AG09309 (cell line): ENCODE results near the gene KDM2B.

Experiments used
- DNase-seq: peaks from one replicate; pipeline ENCODE4 v3.0.0-alpha.2; 2010; ENCODE audit warnings: low read depth
- H3K4me3 ChIP-seq: 2 replicates; pipeline ENCODE4 v1.5.1; 2011; ENCODE audit warnings: mild to moderate bottlenecking, low read depth, low read length, moderate library complexity; ENCODE audit not compliant: control insufficient read depth
- TF ChIP-seq, protein P1 (sequence below): IDR thresholded peaks from 2 replicates; pipeline ENCODE4 v1.5.1; 2011; ENCODE audit warnings: mild to moderate bottlenecking, low read depth, low read length, inconsistent platforms; ENCODE audit not compliant: insufficient read depth, control insufficient read depth; ENCODE audit errors: missing control alignments

Gene KDM2B

DNA sequence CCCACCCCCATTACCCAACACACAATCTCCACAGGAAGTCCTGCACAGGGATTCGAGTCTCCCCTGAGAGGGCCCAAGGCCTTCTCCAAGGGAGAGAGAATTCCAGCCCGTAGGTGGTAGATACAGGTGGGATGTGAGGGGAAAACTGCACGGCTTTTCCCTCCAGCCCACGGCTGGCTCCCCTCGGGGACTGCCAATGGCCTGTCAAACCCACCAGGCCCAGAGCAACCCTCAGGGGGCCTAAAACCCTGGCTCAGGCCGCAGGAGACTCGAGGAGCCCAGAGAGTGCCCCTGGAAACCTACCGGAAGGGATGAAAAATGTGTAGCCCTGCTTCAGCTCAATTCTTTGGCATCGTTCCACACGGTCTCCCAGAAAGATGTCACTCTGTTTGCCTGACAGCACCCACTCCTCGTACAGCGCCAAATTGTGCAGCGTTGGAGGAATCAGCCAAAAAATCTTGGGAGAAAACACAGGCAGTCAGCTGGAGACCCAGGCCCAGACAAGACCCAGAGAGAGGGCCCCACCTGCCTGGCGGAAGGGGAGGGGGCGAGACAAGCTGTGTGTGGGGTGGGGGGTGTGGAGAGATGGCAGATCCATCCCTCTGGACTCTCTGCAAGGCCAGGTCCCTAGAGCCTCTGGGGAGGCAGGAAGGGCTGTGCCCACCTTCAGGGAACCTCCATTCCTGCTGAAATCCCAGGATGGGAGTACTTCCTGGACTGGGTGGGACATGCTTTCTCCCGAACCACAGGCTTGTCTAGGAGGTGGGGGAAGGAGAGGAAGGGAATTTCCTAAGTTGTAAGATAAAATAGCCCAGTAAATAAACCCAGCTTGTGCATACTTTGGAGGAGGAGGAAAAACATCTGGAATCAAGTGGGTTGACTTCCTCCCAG, 48.1 kb downstream of the KDM2B start:
- H3K4me3 ChIP-seq: no peak overlapping the region
- TF ChIP-seq, protein P1, sequence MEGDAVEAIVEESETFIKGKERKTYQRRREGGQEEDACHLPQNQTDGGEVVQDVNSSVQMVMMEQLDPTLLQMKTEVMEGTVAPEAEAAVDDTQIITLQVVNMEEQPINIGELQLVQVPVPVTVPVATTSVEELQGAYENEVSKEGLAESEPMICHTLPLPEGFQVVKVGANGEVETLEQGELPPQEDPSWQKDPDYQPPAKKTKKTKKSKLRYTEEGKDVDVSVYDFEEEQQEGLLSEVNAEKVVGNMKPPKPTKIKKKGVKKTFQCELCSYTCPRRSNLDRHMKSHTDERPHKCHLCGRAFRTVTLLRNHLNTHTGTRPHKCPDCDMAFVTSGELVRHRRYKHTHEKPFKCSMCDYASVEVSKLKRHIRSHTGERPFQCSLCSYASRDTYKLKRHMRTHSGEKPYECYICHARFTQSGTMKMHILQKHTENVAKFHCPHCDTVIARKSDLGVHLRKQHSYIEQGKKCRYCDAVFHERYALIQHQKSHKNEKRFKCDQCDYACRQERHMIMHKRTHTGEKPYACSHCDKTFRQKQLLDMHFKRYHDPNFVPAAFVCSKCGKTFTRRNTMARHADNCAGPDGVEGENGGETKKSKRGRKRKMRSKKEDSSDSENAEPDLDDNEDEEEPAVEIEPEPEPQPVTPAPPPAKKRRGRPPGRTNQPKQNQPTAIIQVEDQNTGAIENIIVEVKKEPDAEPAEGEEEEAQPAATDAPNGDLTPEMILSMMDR: no peak
- DNase-seq: no peak

DNA sequence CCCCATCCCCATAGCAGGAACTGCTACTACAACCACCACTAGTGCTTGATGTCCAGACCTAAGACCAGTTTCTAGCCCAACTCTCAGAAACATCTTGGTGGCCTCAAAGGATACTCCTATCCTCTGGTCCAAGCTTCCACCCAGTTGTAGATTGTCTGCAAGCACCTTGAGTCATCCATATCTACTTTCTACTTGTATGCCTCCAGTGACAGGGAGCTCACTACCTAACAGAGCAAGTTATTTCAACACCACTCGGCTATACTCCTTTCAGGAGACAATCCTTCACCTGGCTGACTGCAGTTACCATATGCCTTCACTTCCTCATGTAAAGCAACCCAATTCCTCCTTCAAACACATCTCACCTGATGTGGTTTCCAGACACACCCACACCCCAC, 49.5 kb downstream of the KDM2B start:
- TF ChIP-seq, protein P1: no peak
- H3K4me3 ChIP-seq: no peak overlapping the region
- DNase-seq: no peak

DNA sequence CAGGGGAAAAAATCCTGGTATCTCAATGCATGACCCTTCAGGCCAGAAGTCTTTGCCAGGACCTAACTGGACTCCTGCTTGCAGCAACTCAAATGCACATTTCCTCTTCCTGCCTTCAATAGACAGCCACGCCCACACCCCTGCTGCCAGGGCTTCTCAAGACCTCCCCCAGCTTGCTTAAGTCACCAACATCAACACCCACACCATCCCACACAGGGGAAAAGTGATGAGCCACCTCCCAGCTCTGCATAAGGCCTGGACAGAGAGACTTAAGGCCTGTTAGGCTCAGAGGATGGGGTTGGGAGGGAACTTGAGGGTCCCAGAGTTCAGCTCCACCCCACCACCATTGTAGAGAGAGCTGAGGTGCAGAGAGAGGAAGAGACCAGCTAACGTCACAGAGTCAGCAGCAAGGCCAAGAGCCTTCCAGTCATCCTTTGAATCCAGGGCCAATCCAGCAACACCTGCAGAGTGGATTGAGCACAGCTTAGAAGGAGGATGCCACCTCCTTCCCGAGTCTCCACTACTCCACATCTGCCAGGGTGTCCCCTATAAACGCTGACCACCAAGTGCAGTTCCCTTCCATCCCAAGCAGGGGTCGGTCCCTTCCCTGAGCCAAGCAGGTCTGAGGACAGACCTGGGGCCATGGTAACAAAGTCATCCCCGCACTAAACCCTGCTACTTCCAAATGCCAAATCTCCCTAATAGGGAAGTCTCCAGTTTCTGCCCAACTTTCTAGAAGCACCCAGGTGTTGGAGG, 50.0 kb downstream of the KDM2B start:
- TF ChIP-seq, protein P1: no peak
- DNase-seq: no peak
- no peak overlapping the region for H3K4me3 ChIP-seq

DNA sequence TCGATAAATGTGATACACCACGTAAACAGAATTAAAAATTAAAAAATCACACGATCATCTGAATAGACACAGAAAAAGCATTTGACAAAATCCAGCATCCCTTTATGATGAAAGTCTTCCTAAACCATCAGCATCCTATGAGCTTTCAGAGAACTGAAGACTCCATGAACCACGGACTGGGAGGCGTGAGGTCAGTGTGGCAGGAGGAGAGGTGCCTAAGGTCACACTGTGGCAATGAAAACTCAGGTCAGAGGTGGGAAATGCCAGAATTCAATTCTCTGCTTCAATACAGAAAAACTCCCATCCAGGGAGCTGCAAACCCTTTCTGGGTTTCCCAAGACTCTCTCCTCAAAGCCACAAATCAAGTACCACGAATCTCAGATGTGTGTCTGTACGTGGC, 51.6 kb downstream of the KDM2B start:
- DNase-seq: no peak
- TF ChIP-seq, protein P1: no peak
- no peak overlapping the region for H3K4me3 ChIP-seq

DNA sequence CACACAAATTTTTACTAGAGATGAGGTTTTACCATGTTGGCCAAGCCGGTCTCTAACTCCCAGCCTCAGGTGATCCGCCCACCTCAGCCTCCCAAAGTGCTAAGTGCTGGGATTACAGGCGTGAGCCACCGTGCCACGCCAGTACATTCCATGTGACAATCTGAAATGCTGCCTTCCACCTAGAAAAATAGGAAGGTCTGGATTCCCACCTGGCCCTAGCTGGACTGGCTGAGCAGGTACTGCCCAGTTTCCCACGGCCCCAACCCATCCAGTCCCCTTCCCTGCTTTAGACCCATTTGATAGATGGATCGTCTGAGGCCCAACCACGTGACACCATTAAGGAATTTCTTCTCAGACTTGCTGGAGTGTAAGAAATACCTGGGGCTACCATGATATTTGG, 55.4 kb downstream of the KDM2B start:
- no peak for DNase-seq
- TF ChIP-seq, protein P1: no peak
- H3K4me3 ChIP-seq: no peak overlapping the region

DNA sequence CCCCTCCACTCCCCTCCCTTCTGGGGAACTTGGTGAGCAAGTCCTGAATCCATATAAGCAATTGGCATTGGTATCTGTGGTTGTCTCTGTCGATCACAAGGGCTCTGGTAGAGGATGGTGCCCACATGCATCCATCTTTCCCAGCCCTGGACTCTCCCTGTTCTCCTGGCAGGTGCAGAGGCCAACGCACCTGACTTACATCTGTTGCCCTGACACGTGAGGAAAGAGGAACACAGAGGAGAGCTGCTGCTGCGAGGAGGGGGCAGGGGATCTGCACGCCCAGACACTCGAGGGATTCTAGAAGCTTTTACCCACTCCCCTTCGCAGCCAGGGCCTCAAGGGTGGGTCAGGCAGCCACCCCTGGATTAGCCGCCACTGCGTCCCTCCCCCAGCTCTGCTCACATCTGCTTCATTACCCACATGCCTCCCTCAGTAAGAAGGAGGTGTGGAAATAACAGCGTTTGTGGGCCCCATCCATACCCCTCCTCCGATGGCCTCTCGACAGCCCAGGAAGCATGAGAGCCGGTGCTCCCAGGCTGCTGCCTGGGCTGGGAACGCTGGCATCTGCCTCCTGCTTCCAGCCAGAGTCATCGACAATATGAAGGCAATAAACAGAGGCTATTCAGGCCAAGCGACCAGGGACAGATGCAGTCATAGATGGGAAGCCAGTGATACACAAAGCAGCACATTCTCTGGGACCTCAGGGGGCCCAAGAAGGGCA, 56.5 kb downstream of the KDM2B start:
- TF ChIP-seq, protein P1: no peak
- H3K4me3 ChIP-seq: no peak overlapping the region
- no peak for DNase-seq
